Natural killer cell (primary cell): ENCODE data around the gene DIMT1. TPM values are rescaled to one million over a fixed set of nuclear protein-coding genes. Genes with fewer than 3 reads are reported as not detected.

Source experiments
- ATAC-seq, 3 donors: fragments of 150-1000 bp in 2 of 3; fragments of 200-7000 bp in 1 of 3; cut with Tn5 transposase; 1 replicate in 1 of 3; 2 replicates in 2 of 3; pipeline ENCODE4 v1.10.0; 2021; ENCODE audit warnings: mild to moderate bottlenecking in 2 of 3, moderate library complexity in 2 of 3
- DNase-seq, 2 donors: peaks; one replicate each; pipeline versions ENCODE4 v3.0.0 to v3.0.0-alpha.2; 2013 to 2021; ENCODE audit warnings: mixed read lengths in 1 of 2
- H3K27ac ChIP-seq: one replicate; pipeline ENCODE4 v1.5.1; 2013; ENCODE audit warnings: mild to moderate bottlenecking, low read length
- H3K27me3 ChIP-seq: one replicate; pipeline ENCODE4 v1.6.1; 2013; ENCODE audit warnings: low read length; ENCODE audit not compliant: control insufficient read depth, insufficient read depth
- H3K36me3 ChIP-seq: one replicate; pipeline ENCODE4 v1.6.1; 2013; ENCODE audit warnings: low read length; ENCODE audit not compliant: control insufficient read depth, insufficient read depth
- H3K4me1 ChIP-seq: one replicate; pipeline ENCODE4 v1.6.1; 2013; ENCODE audit warnings: low read length; ENCODE audit not compliant: control insufficient read depth, insufficient read depth
- H3K4me3 ChIP-seq: one replicate; pipeline ENCODE4 v1.5.1; 2013; ENCODE audit warnings: low read length
- H3K9me3 ChIP-seq: one replicate; pipeline ENCODE4 v1.6.1; 2013; ENCODE audit warnings: low read length; ENCODE audit not compliant: control insufficient read depth, insufficient read depth
- H3K27ac Mint-ChIP-seq, 2 donors: one replicate each; pipeline ENCODE4 v1.8.0; 2022; ENCODE audit warnings: mild to moderate bottlenecking in 2 of 2, mixed read lengths in 2 of 2, moderate library complexity in 1 of 2
- H3K27me3 Mint-ChIP-seq, 2 donors: one replicate each; pipeline ENCODE4 v1.8.0; 2022; ENCODE audit warnings: low read depth in 2 of 2, mixed read lengths in 2 of 2
- H3K36me3 Mint-ChIP-seq: one replicate; pipeline ENCODE4 v1.8.0; 2022; ENCODE audit warnings: mixed read lengths
- H3K4me1 Mint-ChIP-seq, 2 donors: one replicate each; pipeline ENCODE4 v1.8.0; 2022; ENCODE audit warnings: mixed read lengths in 2 of 2
- H3K4me3 Mint-ChIP-seq: one replicate; pipeline ENCODE4 v1.8.0; 2022; ENCODE audit warnings: mild to moderate bottlenecking, moderate library complexity, mixed read lengths
- H3K9me3 Mint-ChIP-seq, 2 donors: one replicate each; pipeline ENCODE4 v1.8.0; 2022; ENCODE audit warnings: mixed read lengths in 2 of 2
- WGBS: methylation state at CpG from one replicate; pipeline ENCODE4 v1.1.7; 2013; ENCODE audit warnings: missing lambda C conversion rate; ENCODE audit not compliant: insufficient coverage; 5-methylcytosine and 5-hydroxymethylcytosine counted together
- intact Hi-C: fragments of 100-400 bp; cut with micrococcal nuclease; formaldehyde crosslinking; loops from one replicate; pipeline ENCODE4 v1.14.2; 2022
- total RNA-seq, 4 donors: library from RNA; stranded (reverse); fragments of 120-200 nt in 1 of 4; gene quantifications; one replicate each; pipeline versions ENCODE4 v1.2.3 to v1.2.4, GENCODE V29; 2013 to 2022
- TF ChIP-seq, protein P1 (sequence below): fragments of 200-600 bp; IDR thresholded peaks from one replicate; pipeline ENCODE4 v1.8.0; 2022; ENCODE audit warnings: antibody characterized with exemption

DIMT1 gene
- total RNA-seq, 3 donors from 2014 or later (not counting 1 experiment from before 2014, with no cell fraction given) = 8.9 to 10.9 (median 10.1) TPM

- H3K4me1 ChIP-seq = no peaks in the 10 kb centered on the region
- no peak overlapping the region for H3K27ac ChIP-seq
- H3K4me3 Mint-ChIP-seq = no peak overlapping the region
- H3K4me1 Mint-ChIP-seq = peaks cover 4% of the 10 kb centered on the region in 2 donors
- ATAC-seq (no peak), DNase-seq (no peak)
- no peaks in the 10 kb centered on the region for H3K36me3 ChIP-seq
- no peak overlapping the region for H3K27ac Mint-ChIP-seq
- H3K27me3 ChIP-seq = no peaks in the 10 kb centered on the region
- H3K27me3 Mint-ChIP-seq = no peaks in the 10 kb centered on the region
- intact Hi-C loops = no loop called here
- TF ChIP-seq, protein P1, sequence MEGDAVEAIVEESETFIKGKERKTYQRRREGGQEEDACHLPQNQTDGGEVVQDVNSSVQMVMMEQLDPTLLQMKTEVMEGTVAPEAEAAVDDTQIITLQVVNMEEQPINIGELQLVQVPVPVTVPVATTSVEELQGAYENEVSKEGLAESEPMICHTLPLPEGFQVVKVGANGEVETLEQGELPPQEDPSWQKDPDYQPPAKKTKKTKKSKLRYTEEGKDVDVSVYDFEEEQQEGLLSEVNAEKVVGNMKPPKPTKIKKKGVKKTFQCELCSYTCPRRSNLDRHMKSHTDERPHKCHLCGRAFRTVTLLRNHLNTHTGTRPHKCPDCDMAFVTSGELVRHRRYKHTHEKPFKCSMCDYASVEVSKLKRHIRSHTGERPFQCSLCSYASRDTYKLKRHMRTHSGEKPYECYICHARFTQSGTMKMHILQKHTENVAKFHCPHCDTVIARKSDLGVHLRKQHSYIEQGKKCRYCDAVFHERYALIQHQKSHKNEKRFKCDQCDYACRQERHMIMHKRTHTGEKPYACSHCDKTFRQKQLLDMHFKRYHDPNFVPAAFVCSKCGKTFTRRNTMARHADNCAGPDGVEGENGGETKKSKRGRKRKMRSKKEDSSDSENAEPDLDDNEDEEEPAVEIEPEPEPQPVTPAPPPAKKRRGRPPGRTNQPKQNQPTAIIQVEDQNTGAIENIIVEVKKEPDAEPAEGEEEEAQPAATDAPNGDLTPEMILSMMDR = no peak
- H3K9me3 Mint-ChIP-seq = no peaks in the 10 kb centered on the region
- no peaks in the 10 kb centered on the region for H3K9me3 ChIP-seq
- no peak overlapping the region for H3K4me3 ChIP-seq
- WGBS = 91% methylated on average over 1 of the region's 1 CpG
- H3K36me3 Mint-ChIP-seq = no peaks in the 10 kb centered on the region
These were observed 17.7 kb upstream of the DIMT1 start for GRCh38 chr5:62421414-62421813.

DNA sequence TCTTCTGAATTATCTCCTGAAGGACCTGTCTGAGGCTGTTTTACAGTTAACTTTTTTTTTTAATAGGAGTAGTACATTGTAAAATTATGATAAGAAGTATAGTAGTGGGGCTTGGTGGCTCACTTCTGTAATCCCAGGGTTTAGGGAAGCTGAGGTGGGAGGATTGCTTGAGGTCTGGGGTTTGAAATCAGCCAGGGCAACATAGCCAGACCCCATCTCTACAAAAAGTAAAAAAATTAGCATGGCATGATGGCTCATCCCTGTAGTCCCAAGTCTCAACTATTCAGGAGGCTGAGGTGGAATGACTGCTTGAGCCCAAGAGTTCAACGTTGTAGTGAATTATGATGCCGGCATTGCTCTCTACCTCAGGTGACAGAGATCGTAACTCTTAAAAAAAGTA lies 15.9 kb upstream of the DIMT1 start:
- H3K36me3 Mint-ChIP-seq = no peaks in the 10 kb centered on the region

DNA sequence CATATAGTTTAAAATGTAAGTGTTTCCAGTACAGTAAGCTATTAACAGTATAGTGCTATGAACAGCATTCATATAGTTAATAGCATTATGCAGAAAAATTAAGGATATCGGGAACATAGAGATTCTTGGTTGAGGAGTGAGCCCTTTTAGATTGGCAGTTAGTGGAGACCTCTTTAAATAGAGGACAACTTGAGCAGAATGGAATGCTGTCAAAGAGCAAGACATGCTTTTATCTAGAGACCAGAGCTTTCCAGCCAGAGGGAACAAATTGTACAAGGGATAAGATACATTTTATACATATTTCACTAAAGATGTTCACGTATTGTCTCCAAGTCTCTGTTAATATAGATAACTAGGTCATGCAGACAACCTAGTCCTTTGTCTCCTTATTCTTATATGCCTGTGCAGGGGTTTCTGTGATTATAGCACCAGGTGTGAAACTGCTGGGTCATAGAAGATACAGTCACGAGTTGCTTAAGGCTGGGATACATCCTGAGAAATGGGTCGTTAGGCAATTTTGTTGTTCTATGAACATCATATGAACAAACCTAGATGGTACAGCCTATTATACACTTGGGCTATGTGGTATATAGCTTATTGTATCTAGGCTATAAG lies 14.9 kb upstream of the DIMT1 start:
- no peak overlapping the region for H3K27ac ChIP-seq
- no peaks in the 10 kb centered on the region for H3K9me3 ChIP-seq
- peaks cover 2 to 7% of the 10 kb centered on the region in 2 donors for H3K4me1 Mint-ChIP-seq
- H3K27me3 ChIP-seq = no peaks in the 10 kb centered on the region
- H3K27ac Mint-ChIP-seq = no peak overlapping the region
- 87% methylated on average over 3 of the region's 4 CpGs for WGBS
- no peaks in the 10 kb centered on the region for H3K27me3 Mint-ChIP-seq
- ATAC-seq (no peak), DNase-seq (no peak)
- H3K4me3 ChIP-seq = no peak overlapping the region
- H3K9me3 Mint-ChIP-seq = no peaks in the 10 kb centered on the region
- peaks cover under 1% of the 10 kb centered on the region for H3K4me1 ChIP-seq
- no peak overlapping the region for H3K4me3 Mint-ChIP-seq
- no peaks in the 10 kb centered on the region for H3K36me3 ChIP-seq
- TF ChIP-seq, protein P1 = no peak
- H3K36me3 Mint-ChIP-seq = no peaks in the 10 kb centered on the region
- intact Hi-C loops = no loop called here

More for the DNA sequence above, 15.9 kb upstream of the DIMT1 start:
- H3K27ac Mint-ChIP-seq = no peak overlapping the region
- TF ChIP-seq, protein P1 = no peak
- no peak overlapping the region for H3K27ac ChIP-seq
- H3K36me3 ChIP-seq = no peaks in the 10 kb centered on the region
- no peaks in the 10 kb centered on the region for H3K9me3 ChIP-seq
- no peak for ATAC-seq
- H3K4me3 Mint-ChIP-seq = no peak overlapping the region
- H3K27me3 Mint-ChIP-seq = no peaks in the 10 kb centered on the region
- WGBS = 95% methylated on average over 3 of the region's 3 CpGs
- H3K27me3 ChIP-seq = no peaks in the 10 kb centered on the region
- H3K4me3 ChIP-seq = no peak overlapping the region
- DNase-seq = no peak
- H3K9me3 Mint-ChIP-seq = no peaks in the 10 kb centered on the region
- intact Hi-C loops = no loop called here
- H3K4me1 Mint-ChIP-seq = peaks cover 0 to 4% of the 10 kb centered on the region in 2 donors
- no peaks in the 10 kb centered on the region for H3K4me1 ChIP-seq

GRCh38 chr5:62413711-62414110 lies 10.0 kb upstream of the DIMT1 start:
- H3K9me3 ChIP-seq = no peaks in the 10 kb centered on the region
- Mint-ChIP-seq H3K4me3 (peak overlapping the region; percentile 96), H3K9me3 (no peaks in the 10 kb centered on the region), H3K27ac (peak overlapping the region; percentile 92 to 93), H3K36me3 (no peaks in the 10 kb centered on the region), H3K27me3 (no peaks in the 10 kb centered on the region), H3K4me1 (peaks cover 15 to 18% of the 10 kb centered on the region in 2 donors)
- H3K4me1 ChIP-seq = peaks cover 13% of the 10 kb centered on the region
- no peak for DNase-seq
- intact Hi-C loops = no loop called here
- TF ChIP-seq, protein P1 = no peak
- ATAC-seq = no peak
- H3K36me3 ChIP-seq = no peaks in the 10 kb centered on the region
- H3K4me3 ChIP-seq = no peak overlapping the region
- 65% methylated on average over 2 of the region's 3 CpGs for whole genome bisulfite sequencing
- H3K27ac ChIP-seq = no peak overlapping the region
- no peaks in the 10 kb centered on the region for H3K27me3 ChIP-seq
